GM18499 (cell line): Measurements from ENCODE around the gene KRT77.

Experiments used
- ATAC-seq: cut with Tn5 transposase; IDR thresholded peaks from one replicate; pipeline ENCODE4 v1.9.1; 2021; ENCODE audit warnings: moderate number of reproducible peaks; ENCODE audit not compliant: insufficient read depth, unreplicated experiment

KRT77 gene

GRCh38 chr12:52660934-52661499 lies 42.3 kb downstream of the KRT77 start:
- no peak for ATAC-seq

DNA sequence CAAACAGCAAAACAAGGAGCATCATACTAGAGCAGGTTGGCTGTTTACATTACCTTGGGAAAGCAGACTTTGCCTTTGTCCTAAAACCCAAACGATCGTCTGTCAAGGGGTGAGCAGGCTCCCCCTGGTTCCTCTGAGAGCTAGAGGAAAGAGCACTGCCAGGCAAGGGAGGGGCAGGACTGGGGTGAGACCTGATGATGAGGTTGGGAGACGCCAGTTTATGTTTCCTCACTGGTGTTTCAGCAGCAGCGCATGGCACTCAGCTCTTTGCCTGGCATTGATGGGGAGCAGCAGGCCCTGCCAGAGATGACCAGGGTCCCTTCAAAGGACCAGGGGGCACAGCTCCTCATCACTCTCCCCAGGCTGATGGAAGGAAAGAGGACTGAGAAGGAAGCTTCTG lies 43.4 kb downstream of the KRT77 start:
- ATAC-seq = no peak

- no peak for ATAC-seq
These were observed 43.9 kb downstream of the KRT77 start for GRCh38 chr12:52659395-52659794.

GRCh38 chr12:52658196-52658595 lies 45.1 kb downstream of the KRT77 start:
- ATAC-seq = no peak

GRCh38 chr12:52657250-52657902 lies 45.9 kb downstream of the KRT77 start:
- ATAC-seq = no peak

DNA sequence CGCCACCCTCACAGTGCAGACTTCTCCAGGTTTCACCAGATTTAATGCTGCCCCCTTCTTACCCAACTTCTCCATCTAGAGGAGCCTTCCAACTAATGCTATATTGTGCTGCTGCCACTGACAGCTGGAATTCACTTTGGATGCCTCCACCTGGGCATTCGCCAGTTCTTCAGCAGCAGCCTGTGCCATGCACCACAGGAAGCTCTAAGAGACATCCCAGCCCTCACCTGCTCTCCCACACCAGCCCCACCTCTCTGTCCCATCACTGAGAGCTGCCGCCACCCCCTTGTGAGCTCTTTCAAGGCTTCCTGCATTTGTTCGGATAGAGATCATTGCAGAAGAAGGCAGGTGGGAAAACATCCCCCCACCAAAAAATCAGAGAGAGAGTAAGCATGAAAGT lies 46.7 kb downstream of the KRT77 start:
- ATAC-seq = no peak

- no peak for ATAC-seq
These were observed 47.6 kb downstream of the KRT77 start for GRCh38 chr12:52655720-52656124.

DNA sequence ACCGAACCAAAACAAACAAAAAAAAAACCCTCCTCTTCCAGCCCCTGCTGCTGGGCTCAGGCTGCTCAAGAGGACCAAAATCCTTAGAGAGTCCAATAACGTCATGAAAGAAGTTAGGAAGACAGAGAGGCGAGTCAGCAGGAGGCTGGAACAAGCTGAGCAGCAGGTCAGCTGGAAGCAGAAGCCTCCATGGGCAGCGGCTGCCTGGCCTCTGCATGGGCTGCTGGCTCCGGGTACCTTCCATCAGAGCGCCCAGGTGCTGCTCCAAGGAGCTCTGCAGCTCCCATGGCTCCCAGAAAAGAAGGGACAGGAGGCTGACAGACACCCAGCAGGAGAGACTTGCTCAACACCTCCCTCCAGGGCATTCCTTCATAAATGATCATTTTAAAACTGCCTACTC lies 48.1 kb downstream of the KRT77 start:
- no peak for ATAC-seq

- ATAC-seq = no peak
These were observed 51.5 kb downstream of the KRT77 start, which contains the start of gene KRT2 for GRCh38 chr12:52651726-52652261. TSS of gene KRT2 (minus strand) at chr12:52652211. CDS start at chr12:52652142, 69 bp downstream.

GRCh38 chr12:52650520-52651081 lies 52.7 kb downstream of the KRT77 start:
- ATAC-seq = no peak

- ATAC-seq = no peak
These were observed 54.3 kb downstream of the KRT77 start for GRCh38 chr12:52649066-52649465.

- no peak for ATAC-seq
These were observed 55.2 kb downstream of the KRT77 start for GRCh38 chr12:52648012-52648550.

DNA sequence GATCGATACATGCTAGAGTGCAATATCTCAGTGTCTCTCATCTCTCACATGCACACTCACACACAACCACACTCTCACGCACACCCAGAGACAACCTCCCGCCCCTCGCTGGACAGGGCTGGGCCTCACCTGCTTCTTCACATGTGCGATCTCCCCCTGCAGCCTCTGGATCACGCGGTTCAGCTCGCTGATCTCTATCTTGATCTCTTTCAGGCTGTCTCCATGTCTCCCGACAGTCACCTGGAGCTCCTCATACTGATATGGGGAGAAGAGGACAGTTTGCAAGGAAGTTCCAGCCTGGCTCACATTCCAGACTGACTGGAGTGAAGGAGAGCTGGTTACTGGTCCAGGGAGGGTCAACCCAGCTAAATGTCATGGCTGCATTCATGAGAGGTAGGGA lies 55.7 kb downstream of the KRT77 start:
- no peak for ATAC-seq

- no peak for ATAC-seq
These were observed 56.7 kb downstream of the KRT77 start for GRCh38 chr12:52646613-52647012.

DNA sequence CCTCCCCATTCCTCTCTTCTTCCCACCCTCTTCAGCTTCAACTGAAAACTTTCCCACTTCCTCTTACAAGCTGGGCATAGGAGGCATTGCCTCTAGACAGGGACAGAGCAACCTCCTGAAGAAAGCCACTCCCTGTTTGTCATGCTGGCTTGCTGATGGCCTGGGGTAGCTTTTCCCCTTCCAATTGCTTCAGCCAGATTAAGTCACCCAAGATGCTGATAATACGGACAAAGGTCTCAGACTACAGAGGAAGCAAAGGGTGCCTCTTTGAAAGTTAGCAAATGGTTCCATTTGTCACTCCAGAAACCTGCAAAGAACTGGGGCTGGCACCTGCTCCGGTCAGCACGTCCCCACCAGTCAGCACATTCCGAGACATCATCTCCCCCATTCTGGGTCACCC lies 57.3 kb downstream of the KRT77 start:
- no peak for ATAC-seq

GRCh38 chr12:52645120-52645761 lies 58.1 kb downstream of the KRT77 start:
- ATAC-seq = no peak

- ATAC-seq = no peak
These were observed 59.3 kb downstream of the KRT77 start for GRCh38 chr12:52644078-52644415.

- no peak for ATAC-seq
These were observed 59.9 kb downstream of the KRT77 start for GRCh38 chr12:52643233-52644077.

- ATAC-seq = no peak
These were observed 61.9 kb downstream of the KRT77 start for GRCh38 chr12:52641468-52641867.
